ENCODE data around the gene SPATA13.

The SPATA13 gene

GRCh38 chr13:24172071-24172470 lies 11.6 kb downstream of the SPATA13 start:
- no peak for TF ChIP-seq CTCF (conservative IDR thresholded peaks at IDR 0.05)
- no peak overlapping the region for H3K27ac ChIP-seq

GRCh38 chr13:24173795-24174194 lies 13.3 kb downstream of the SPATA13 start:
- H3K27ac ChIP-seq: no peak overlapping the region
- no peak for TF ChIP-seq CTCF (conservative IDR thresholded peaks at IDR 0.05)

GRCh38 chr13:24175847-24176246 lies 15.3 kb downstream of the SPATA13 start:
- no peak for TF ChIP-seq CTCF (conservative IDR thresholded peaks at IDR 0.05)
- peak overlapping the region; percentile 29; the same call in 1 of the 2 replicates for H3K27ac ChIP-seq

DNA sequence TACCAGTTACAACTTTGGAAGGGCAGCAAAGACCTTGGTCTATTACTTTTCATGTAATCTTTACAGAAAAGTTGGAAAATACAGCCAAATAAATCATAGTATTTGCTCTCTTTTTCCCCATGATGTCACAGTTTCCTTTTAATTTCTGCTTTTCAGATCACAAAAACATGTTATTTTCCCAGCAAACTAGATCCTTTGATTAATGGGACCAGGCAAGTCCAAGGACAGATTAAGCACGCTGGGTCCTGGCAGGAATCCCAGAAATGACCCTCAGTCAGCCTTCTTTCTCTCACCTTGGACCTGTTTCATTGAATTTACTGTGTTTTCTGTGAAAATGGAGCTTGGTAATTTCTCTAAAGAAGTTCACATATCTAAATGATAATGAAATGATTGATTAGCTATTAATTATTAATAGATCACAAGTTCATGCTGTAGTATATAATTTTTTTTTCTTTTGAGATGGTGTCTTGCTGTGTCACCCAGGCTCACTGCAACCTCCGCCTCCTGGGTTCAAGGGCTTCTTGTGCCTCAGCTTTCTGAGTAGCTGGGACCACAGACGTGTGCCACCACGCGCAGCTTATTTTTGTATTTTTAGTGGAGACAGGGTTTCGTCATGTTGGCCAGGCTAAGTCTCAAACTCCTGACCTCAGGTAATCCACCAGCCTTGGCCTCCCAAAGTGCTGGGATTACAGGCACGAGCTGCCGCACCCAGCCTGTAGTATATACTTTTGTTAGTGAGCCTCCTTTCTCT lies 16.0 kb downstream of the SPATA13 start:
- H3K27ac ChIP-seq: peak overlapping the region; percentile 29; the same call in 1 of the 2 replicates
- TF ChIP-seq CTCF (conservative IDR thresholded peaks at IDR 0.05): no peak

DNA sequence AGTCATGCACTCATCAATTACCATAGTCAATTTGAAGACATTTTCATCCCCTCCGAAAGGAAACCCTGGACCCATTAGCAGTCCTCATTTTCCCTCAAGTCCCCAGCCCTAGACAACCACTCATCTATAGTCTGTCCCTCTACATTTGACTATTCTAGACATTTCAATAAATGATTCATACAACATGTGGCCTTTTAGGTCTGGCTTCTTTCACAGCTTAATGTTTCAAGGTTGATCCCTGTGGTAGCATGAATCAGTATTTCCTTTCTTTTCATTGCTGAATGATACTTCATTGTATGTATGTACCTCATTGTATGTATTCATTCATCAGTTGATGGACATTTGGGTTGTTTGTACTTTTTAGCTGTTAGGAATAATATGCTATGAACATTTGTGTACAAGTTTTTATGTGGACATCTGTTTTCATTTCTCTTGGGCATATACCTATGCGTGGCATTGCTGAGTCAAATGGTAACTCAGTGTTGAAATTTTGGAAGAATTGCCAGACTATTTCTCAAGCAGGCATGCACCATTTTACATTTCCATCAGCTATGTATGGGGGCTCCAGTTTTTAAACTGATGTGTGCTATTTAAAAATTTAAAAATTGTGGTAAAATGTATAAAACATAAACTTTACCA lies 18.4 kb downstream of the SPATA13 start:
- no peak overlapping the region for H3K27ac ChIP-seq
- no peak for TF ChIP-seq CTCF (conservative IDR thresholded peaks at IDR 0.05)

GRCh38 chr13:24179486-24179850 lies 18.9 kb downstream of the SPATA13 start:
- H3K27ac ChIP-seq: no peak overlapping the region
- no peak for TF ChIP-seq CTCF (conservative IDR thresholded peaks at IDR 0.05)

DNA sequence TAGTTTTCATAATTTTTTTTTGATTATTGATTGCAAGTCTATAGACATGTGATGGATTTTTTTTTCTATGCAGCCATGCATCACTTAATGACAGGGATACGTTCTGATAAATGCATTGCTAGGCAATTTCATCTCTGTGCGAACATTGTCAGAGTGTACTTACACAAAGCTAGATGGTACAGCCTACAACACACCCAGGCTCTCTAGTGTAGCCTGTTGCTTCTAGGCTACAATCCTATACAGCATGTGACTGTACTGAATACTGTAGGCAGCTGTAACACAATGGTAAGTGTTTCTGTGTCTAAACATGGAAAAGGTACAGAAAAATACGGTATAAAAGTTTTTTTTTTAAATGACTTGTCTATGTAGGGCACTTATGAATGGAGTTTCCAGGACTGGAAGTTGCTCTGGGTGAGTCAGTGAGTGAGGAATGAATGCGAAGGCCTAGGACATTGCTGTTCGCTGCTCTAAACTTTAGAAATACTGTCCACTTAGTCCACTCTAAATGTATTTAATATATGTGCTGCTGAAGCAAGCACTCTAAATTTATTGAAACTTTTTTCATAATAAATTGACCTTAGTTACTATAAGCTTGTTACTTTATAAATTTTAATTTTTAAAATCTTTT lies 20.3 kb downstream of the SPATA13 start:
- no peak for TF ChIP-seq CTCF (conservative IDR thresholded peaks at IDR 0.05)

More for the DNA sequence above, 20.3 kb downstream of the SPATA13 start:
- H3K27ac ChIP-seq: no peak overlapping the region
